ENCODE results near the gene CST3.
"Not testable (repeated sequence)": the region's sequence is repeated elsewhere in the genome, so short reads cannot be mapped to it uniquely, and the experiment has no call there.

Gene CST3

GRCh38 chr20:23661002-23661429, 23.3 kb upstream of the CST3 start:
- no peak for FAIRE-seq

GRCh38 chr20:23659989-23660837, 22.5 kb upstream of the CST3 start:
- no peak for FAIRE-seq

- not testable (repeated sequence) for FAIRE-seq
These were observed 21.8 kb upstream of the CST3 start for GRCh38 chr20:23659610-23659988.

GRCh38 chr20:23658989-23659609, 21.3 kb upstream of the CST3 start:
- no peak for FAIRE-seq

- no peak for FAIRE-seq
These were observed 20.6 kb upstream of the CST3 start for GRCh38 chr20:23658336-23658735.

GRCh38 chr20:23657202-23657601, 19.4 kb upstream of the CST3 start:
- FAIRE-seq: no peak

- no peak for FAIRE-seq
These were observed 18.6 kb upstream of the CST3 start for GRCh38 chr20:23656372-23656771.

GRCh38 chr20:23655491-23656211, 17.9 kb upstream of the CST3 start:
- no peak for FAIRE-seq

GRCh38 chr20:23654717-23655116, 17.0 kb upstream of the CST3 start:
- FAIRE-seq: no peak

- FAIRE-seq: no peak
These were observed 16.2 kb upstream of the CST3 start for GRCh38 chr20:23654000-23654399.

GRCh38 chr20:23653400-23653938, 15.7 kb upstream of the CST3 start:
- FAIRE-seq: no peak

GRCh38 chr20:23652926-23653325, 15.2 kb upstream of the CST3 start:
- FAIRE-seq: no peak

- FAIRE-seq: no peak
These were observed 14.6 kb upstream of the CST3 start for GRCh38 chr20:23652371-23652770.

GRCh38 chr20:23651117-23651516, 13.4 kb upstream of the CST3 start:
- no peak for FAIRE-seq

- no peak for FAIRE-seq
These were observed 12.2 kb upstream of the CST3 start for GRCh38 chr20:23649830-23650417.

- FAIRE-seq: no peak
These were observed 11.5 kb upstream of the CST3 start for GRCh38 chr20:23649242-23649641.

GRCh38 chr20:23647346-23647745, 9.6 kb upstream of the CST3 start:
- FAIRE-seq: no peak

- no peak for FAIRE-seq
These were observed 8.5 kb upstream of the CST3 start for GRCh38 chr20:23646106-23646873.

- FAIRE-seq: no peak
These were observed 7.8 kb upstream of the CST3 start for GRCh38 chr20:23645575-23645974.

- no peak for FAIRE-seq
These were observed 6.4 kb upstream of the CST3 start for GRCh38 chr20:23644164-23644563.

GRCh38 chr20:23643659-23644058, 5.9 kb upstream of the CST3 start:
- no peak for FAIRE-seq

All from endometrium (tissue), 2 donors.